NT2/D1 (cell line): ENCODE results near the gene HMGB4.

Experiments
- SUZ12 ChIP-seq: IDR thresholded peaks from 2 replicates; pipeline ENCODE4 v1.6.1; 2011; ENCODE audit not compliant: insufficient read length, insufficient read depth; ENCODE audit errors: extremely low read depth
- ZNF274 ChIP-seq: IDR thresholded peaks from 2 replicates; pipeline ENCODE4 v1.6.1; 2011; ENCODE audit warnings: mild to moderate bottlenecking, low read depth, low read length

DNA sequence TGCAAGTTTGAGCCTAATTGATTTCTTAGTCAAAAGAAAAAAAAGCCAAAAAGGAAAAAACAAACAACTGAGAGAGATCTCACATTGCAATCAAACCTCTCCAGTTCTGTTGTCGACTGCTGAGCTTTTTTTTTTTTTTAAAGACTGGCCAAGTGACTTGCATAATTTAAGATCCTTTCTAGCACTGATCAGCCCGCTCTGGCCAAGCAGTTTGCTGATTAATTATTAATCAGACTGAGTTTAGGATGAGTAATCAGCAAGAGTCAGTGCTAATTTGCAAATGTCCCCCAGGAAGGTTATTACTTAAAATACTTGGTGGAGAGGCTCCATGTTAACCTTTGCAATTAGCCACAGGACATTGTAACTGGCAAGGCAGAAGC lies 39.3 kb downstream of the HMGB4 start:
- TF ChIP-seq ZNF274 (no peak), SUZ12 (no peak)
